HEK293 (cell line): Measurements from ENCODE around the gene CSTPP1.

Source experiments
- CTCF ChIP-seq: fragments of 450-650 bp; formaldehyde crosslinking; IDR thresholded peaks from 2 replicates; pipeline ENCODE4 v1.5.1; 2016; ENCODE audit warnings: missing biosample characterization, missing genetic modification characterization
- PATZ1 ChIP-seq: fragments of 450-650 bp; formaldehyde crosslinking; IDR thresholded peaks from 2 replicates; pipeline ENCODE4 v1.5.1; 2016; ENCODE audit warnings: missing biosample characterization, missing genetic modification characterization
- YY1 ChIP-seq: fragments of 450-650 bp; formaldehyde crosslinking; IDR thresholded peaks from 2 replicates; pipeline ENCODE4 v1.5.1; 2018; ENCODE audit warnings: missing biosample characterization, missing genetic modification characterization
- ZBTB8A ChIP-seq: fragments of 450-650 bp; formaldehyde crosslinking; IDR thresholded peaks from 2 replicates; pipeline ENCODE4 v1.5.1; 2016; ENCODE audit warnings: missing biosample characterization, missing genetic modification characterization
- ZNF221 ChIP-seq: fragments of 450-650 bp; formaldehyde crosslinking; IDR thresholded peaks from 2 replicates; pipeline ENCODE4 v1.5.1; 2017; ENCODE audit warnings: missing biosample characterization, missing genetic modification characterization, borderline replicate concordance
- ZNF449 ChIP-seq: fragments of 450-650 bp; formaldehyde crosslinking; IDR thresholded peaks from 2 replicates; pipeline ENCODE4 v1.5.1; 2017; ENCODE audit warnings: missing biosample characterization, mild to moderate bottlenecking, missing genetic modification characterization, moderate library complexity
- ZNF549 ChIP-seq: fragments of 450-650 bp; IDR thresholded peaks from 2 replicates; pipeline ENCODE4 v1.5.1; 2018; ENCODE audit warnings: missing biosample characterization, missing genetic modification characterization, mild to moderate bottlenecking, inconsistent platforms, moderate library complexity
- ZNF580 ChIP-seq: fragments of 450-650 bp; formaldehyde crosslinking; IDR thresholded peaks from 2 replicates; pipeline ENCODE4 v1.5.1; 2016; ENCODE audit warnings: missing biosample characterization, missing genetic modification characterization
- ZNF777 ChIP-seq: fragments of 450-650 bp; formaldehyde crosslinking; IDR thresholded peaks from 2 replicates; pipeline ENCODE4 v1.5.1; 2017; ENCODE audit warnings: missing biosample characterization, missing genetic modification characterization, borderline replicate concordance
- ZNF785 ChIP-seq: fragments of 450-650 bp; formaldehyde crosslinking; IDR thresholded peaks from 2 replicates; pipeline ENCODE4 v1.5.1; 2016; ENCODE audit warnings: missing biosample characterization, missing genetic modification characterization
- ZSCAN5A ChIP-seq: fragments of 450-650 bp; formaldehyde crosslinking; IDR thresholded peaks from 2 replicates; pipeline ENCODE4 v1.5.1; 2016; ENCODE audit warnings: missing biosample characterization, missing genetic modification characterization

GRCh38 chr11:46987183-46987582 lies 50.6 kb downstream of the CSTPP1 start:
- TF ChIP-seq CTCF (no peak), ZNF785 (no peak), ZBTB8A (tag by site-specific recombination) (no peak), YY1 (tag by site-specific recombination) (no peak), ZNF449 (tag by site-specific recombination) (no peak), ZNF777 (no peak), ZNF549 (tag by site-specific recombination) (no peak), ZSCAN5A (tag by site-specific recombination) (no peak), ZNF221 (tag by site-specific recombination) (no peak), ZNF580 (tag by site-specific recombination) (no peak), PATZ1 (no peak)
